Endothelial cell of umbilical vein (primary cell): ENCODE data around the gene BAZ1A. TPM values are rescaled to one million over a fixed set of nuclear protein-coding genes. Genes with fewer than 3 reads are reported as not detected.

Experiments
- BruUV-seq: library from RNA; stranded (reverse); fragments of 400-500 nt; replicated peaks from 2 replicates; lab custom pipeline; 2021; lab: Mats Ljungman, UMichigan
- CTCF ChIA-PET: fragments of 300-600, 350-600 bp; sonication (Branson Sonifier 250); formaldehyde crosslinking; loops from one replicate; lab custom pipeline; 2021; ENCODE audit warnings: antibody characterized with exemption, inconsistent platforms; lab: Charles Lee
- POLR2A ChIA-PET: fragments of 300-600, 350-600 bp; sonication (Branson Sonifier 250); formaldehyde crosslinking; loops from one replicate; lab custom pipeline; 2021; ENCODE audit warnings: antibody characterized with exemption, inconsistent platforms; lab: Charles Lee
- DNase-seq: peaks from one replicate; pipeline ENCODE4 v3.0.0-alpha.2; 2011; ENCODE audit warnings: low read depth, low spot score
- FAIRE-seq: peaks from 2 replicates; lab custom pipeline; 2011; peaks lifted over from hg19 to GRCh38; lab: Jason Lieb, UNC
- H2AFZ ChIP-seq: 2 replicates; pipeline ENCODE4 v1.6.0; 2012; ENCODE audit warnings: low read depth, low read length, control low read depth, inconsistent platforms
- H3K27ac ChIP-seq: 2 replicates; pipeline ENCODE4 v1.5.1; 2011; ENCODE audit warnings: low read depth, mild to moderate bottlenecking, control low read depth, low read length, moderate library complexity; ENCODE audit not compliant: insufficient read depth
- H3K27me3 ChIP-seq, 2 experiments: 2 replicates each; pipeline versions ENCODE4 v1.6.0 to v1.6.1; 2011; ENCODE audit warnings: low read length in 2 of 2, mixed read lengths in 1 of 2; ENCODE audit not compliant: control insufficient read depth in 2 of 2, insufficient read depth in 2 of 2
- H3K36me3 ChIP-seq, 2 experiments: 2 replicates in 1 of 2; 3 replicates in 1 of 2; pipeline ENCODE4 v1.5.1; 2011; ENCODE audit warnings: low read length in 2 of 2, mild to moderate bottlenecking in 1 of 2, moderate library complexity in 1 of 2; ENCODE audit not compliant: control insufficient read depth in 2 of 2, insufficient read depth in 2 of 2; ENCODE audit errors: extremely low read depth in 1 of 2
- H3K4me1 ChIP-seq: 3 replicates; pipeline ENCODE4 v1.5.1; 2011; ENCODE audit warnings: mild to moderate bottlenecking, low read length; ENCODE audit not compliant: control insufficient read depth, insufficient read depth; ENCODE audit errors: extremely low read depth
- H3K4me2 ChIP-seq: 2 replicates; pipeline ENCODE4 v1.6.1; 2011; ENCODE audit warnings: low read length, control low read depth, mixed read lengths; ENCODE audit not compliant: insufficient read depth
- H3K4me3 ChIP-seq, 3 experiments: fragments of 200-600 bp in 1 of 3; sonication (generic), shearing (Covaris generic) in 1 of 3; replicated peaks in 1 of 3; 2 replicates each; pipeline ENCODE4 v1.5.1; 2011 to 2016; ENCODE audit warnings: control low read depth in 3 of 3, low read length in 3 of 3, mild to moderate bottlenecking in 2 of 3, inconsistent platforms in 1 of 3, low read depth in 1 of 3, moderate library complexity in 1 of 3; ENCODE audit not compliant: insufficient read depth in 1 of 3
- H3K79me2 ChIP-seq: 2 replicates; pipeline ENCODE4 v1.6.0; 2012; ENCODE audit warnings: low read length, inconsistent platforms; ENCODE audit not compliant: control insufficient read depth, insufficient read depth
- H3K9ac ChIP-seq: replicated peaks from 2 replicates; pipeline ENCODE3; 2011; ENCODE audit warnings: low read length, control low read depth; ENCODE audit not compliant: insufficient read depth; ENCODE audit errors: extremely low read depth
- H3K9me1 ChIP-seq: replicated peaks from 3 replicates; pipeline ENCODE4 v1.6.0; 2011; ENCODE audit warnings: mild to moderate bottlenecking, low read length; ENCODE audit not compliant: control insufficient read depth, insufficient read depth; ENCODE audit errors: extremely low read depth
- H3K9me3 ChIP-seq: replicated peaks from 2 replicates; pipeline ENCODE4 v1.5.1; 2012; ENCODE audit warnings: low read length, inconsistent platforms; ENCODE audit not compliant: control insufficient read depth, insufficient read depth
- H4K20me1 ChIP-seq: replicated peaks from 2 replicates; pipeline ENCODE3; 2011; ENCODE audit warnings: mild to moderate bottlenecking, low read length; ENCODE audit not compliant: control insufficient read depth, insufficient read depth; ENCODE audit errors: extremely low read depth
- EZH2 ChIP-seq: IDR thresholded peaks from 2 replicates; pipeline ENCODE4 v1.6.1; 2012; ENCODE audit warnings: borderline replicate concordance, low read depth, mild to moderate bottlenecking, moderate library complexity, low read length, inconsistent platforms; ENCODE audit not compliant: severe bottlenecking
- FOS ChIP-seq: IDR thresholded peaks from 2 replicates; pipeline ENCODE4 v1.6.1; 2011; ENCODE audit warnings: mild to moderate bottlenecking, low read length, moderate library complexity, borderline replicate concordance; ENCODE audit not compliant: insufficient read depth
- GATA2 ChIP-seq: IDR thresholded peaks from 2 replicates; pipeline ENCODE4 v1.7.0; 2011; ENCODE audit warnings: low read depth, mild to moderate bottlenecking, moderate library complexity, mixed read lengths, low read length; ENCODE audit not compliant: insufficient read length, insufficient read depth
- JUN ChIP-seq: IDR thresholded peaks from 2 replicates; pipeline ENCODE4 v1.6.1; 2011; ENCODE audit warnings: borderline replicate concordance, low read depth; ENCODE audit not compliant: insufficient read length, insufficient read depth
- MYC ChIP-seq: IDR thresholded peaks from one replicate; pipeline ENCODE4 v1.6.1; 2011; ENCODE audit warnings: mild to moderate bottlenecking, low read depth, low read length
- POLR2A ChIP-seq: IDR thresholded peaks from 2 replicates; pipeline ENCODE4 v1.6.1; 2012; ENCODE audit warnings: low read depth, mild to moderate bottlenecking, control low read depth, low read length
- POLR2AphosphoS5 ChIP-seq: IDR thresholded peaks from 2 replicates; pipeline ENCODE4 v1.6.1; 2012; ENCODE audit warnings: low read depth, mild to moderate bottlenecking, control low read depth, low read length, moderate library complexity; ENCODE audit not compliant: insufficient read depth
- dilution Hi-C: fragments of 300-500 bp; cut with MboI; formaldehyde crosslinking; loops from one replicate; pipeline ENCODE4 v1.15.0; 2019; ENCODE audit warnings: low sequenced_read_pairs; ENCODE audit not compliant: extremely low pct_ligation_motif_present
- intact Hi-C: fragments of 100-400 bp; cut with micrococcal nuclease; formaldehyde crosslinking; loops from one replicate; pipeline ENCODE4 v1.10.0; 2022
- polyA plus RNA-seq, 4 experiments: library from polyadenylated mRNA; depleted of rRNA in 3 of 4; stranded (reverse) in 3 of 4; unstranded in 1 of 4; fragments of >200 nt; gene quantifications; 2 replicates each; pipeline versions ENCODE4 v1.2.1 to v1.2.3, GENCODE V29; 2011 to 2012; ENCODE audit warnings: missing spikeins in 1 of 4
- total RNA-seq: library from RNA; stranded (reverse); gene quantifications from 2 replicates; pipeline ENCODE4 v1.2.3, GENCODE V29; 2021
- TF ChIP-seq, protein P1 (sequence below), 2 donors: IDR thresholded peaks; 1 replicate in 1 of 2; 2 replicates in 1 of 2; pipeline ENCODE4 v1.5.1; 2011; ENCODE audit warnings: low read length in 2 of 2, mild to moderate bottlenecking in 2 of 2, moderate library complexity in 2 of 2, control low read depth in 1 of 2, inconsistent platforms in 1 of 2, low read depth in 1 of 2; ENCODE audit not compliant: insufficient read depth in 1 of 2; ENCODE audit errors: extremely low read depth in 1 of 2
- TF ChIP-seq, protein P2 (sequence below): IDR thresholded peaks from 2 replicates; pipeline ENCODE4 v1.6.1; 2011; ENCODE audit not compliant: insufficient read depth, insufficient read length

Gene BAZ1A
- total and polyA plus RNA-seq, 2 donors (not counting 3 experiments of a cell fraction or from before 2014, with no cell fraction given): 15.2 to 52.1 TPM

DNA sequence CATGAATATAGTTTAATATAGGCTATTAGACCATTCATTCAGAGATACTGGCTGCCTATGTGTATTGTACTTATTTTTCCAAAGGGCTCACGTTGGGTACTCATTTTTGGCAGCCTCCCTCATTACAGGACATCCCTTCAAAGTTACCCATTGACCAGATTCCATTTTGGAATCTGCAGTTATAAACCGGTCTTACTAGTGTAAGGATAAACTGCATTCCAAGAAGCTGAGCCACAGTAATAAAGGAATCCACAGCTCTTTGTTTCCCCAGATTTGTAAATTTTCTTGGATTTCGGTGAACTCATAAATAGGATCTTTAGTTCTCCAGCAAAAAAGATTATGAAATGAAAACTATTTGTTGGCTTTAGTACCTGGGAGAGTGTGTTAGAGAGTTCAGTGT lies 141.9 kb downstream of the BAZ1A start:
- POLR2A ChIA-PET: interaction anchor here (0.6 kb wide), 1 partner anchor 55 kb away, joined by 3 read pairs; no protein-coding TSS in a partner anchor
- no peaks in the 10 kb centered on the region for H3K9me3 ChIP-seq
- H3K9ac ChIP-seq: no peak overlapping the region
- H3K27me3 ChIP-seq: no peaks in the 10 kb centered on the region
- H3K9me1 ChIP-seq: no peaks in the 10 kb centered on the region
- FAIRE-seq: no peak
- no peaks in the 10 kb centered on the region for H4K20me1 ChIP-seq
- CTCF ChIA-PET: interaction anchor here (0.7 to 2.4 kb wide), 4 partner anchors 8 to 144 kb away, joined by 3 to 32 read pairs (median 4); no protein-coding TSS in a partner anchor
- no peaks in the 10 kb centered on the region for H3K36me3 ChIP-seq
- H3K4me3 ChIP-seq: no peak overlapping the region
- TF ChIP-seq, protein P1, sequence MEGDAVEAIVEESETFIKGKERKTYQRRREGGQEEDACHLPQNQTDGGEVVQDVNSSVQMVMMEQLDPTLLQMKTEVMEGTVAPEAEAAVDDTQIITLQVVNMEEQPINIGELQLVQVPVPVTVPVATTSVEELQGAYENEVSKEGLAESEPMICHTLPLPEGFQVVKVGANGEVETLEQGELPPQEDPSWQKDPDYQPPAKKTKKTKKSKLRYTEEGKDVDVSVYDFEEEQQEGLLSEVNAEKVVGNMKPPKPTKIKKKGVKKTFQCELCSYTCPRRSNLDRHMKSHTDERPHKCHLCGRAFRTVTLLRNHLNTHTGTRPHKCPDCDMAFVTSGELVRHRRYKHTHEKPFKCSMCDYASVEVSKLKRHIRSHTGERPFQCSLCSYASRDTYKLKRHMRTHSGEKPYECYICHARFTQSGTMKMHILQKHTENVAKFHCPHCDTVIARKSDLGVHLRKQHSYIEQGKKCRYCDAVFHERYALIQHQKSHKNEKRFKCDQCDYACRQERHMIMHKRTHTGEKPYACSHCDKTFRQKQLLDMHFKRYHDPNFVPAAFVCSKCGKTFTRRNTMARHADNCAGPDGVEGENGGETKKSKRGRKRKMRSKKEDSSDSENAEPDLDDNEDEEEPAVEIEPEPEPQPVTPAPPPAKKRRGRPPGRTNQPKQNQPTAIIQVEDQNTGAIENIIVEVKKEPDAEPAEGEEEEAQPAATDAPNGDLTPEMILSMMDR (IDR thresholded peaks at IDR 0.05; ENCODE audit: extremely low read depth in 1 of 2, insufficient read depth in 1 of 2, low read depth in 1 of 2, low read length in 2 of 2): no peak
- TF ChIP-seq GATA2 (no peak), EZH2 (no peak), POLR2A (no peak), FOS (no peak), POLR2AphosphoS5 (no peak), MYC (no peak), JUN (no peak)
- TF ChIP-seq, protein P2, sequence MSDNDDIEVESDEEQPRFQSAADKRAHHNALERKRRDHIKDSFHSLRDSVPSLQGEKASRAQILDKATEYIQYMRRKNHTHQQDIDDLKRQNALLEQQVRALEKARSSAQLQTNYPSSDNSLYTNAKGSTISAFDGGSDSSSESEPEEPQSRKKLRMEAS: no peak
- H3K27ac ChIP-seq: no peak overlapping the region
- DNase-seq: no peak
- intact Hi-C loops (no loop called here), dilution Hi-C loops (no loop called here)
- H2AFZ ChIP-seq: no peak overlapping the region
- no peak overlapping the region for H3K4me2 ChIP-seq
- no peaks in the 10 kb centered on the region for H3K4me1 ChIP-seq
- BruUV-seq: no TSS peak
- H3K79me2 ChIP-seq: no peaks in the 10 kb centered on the region
